ENCODE data around the gene GTF2H1. TPM values are rescaled to one million over a fixed set of nuclear protein-coding genes. Genes with fewer than 3 reads are reported as not detected.

Gene GTF2H1
- total RNA-seq, 4 donors from 2014 or later: 38.7 to 62.2 (median 53.4) TPM

DNA sequence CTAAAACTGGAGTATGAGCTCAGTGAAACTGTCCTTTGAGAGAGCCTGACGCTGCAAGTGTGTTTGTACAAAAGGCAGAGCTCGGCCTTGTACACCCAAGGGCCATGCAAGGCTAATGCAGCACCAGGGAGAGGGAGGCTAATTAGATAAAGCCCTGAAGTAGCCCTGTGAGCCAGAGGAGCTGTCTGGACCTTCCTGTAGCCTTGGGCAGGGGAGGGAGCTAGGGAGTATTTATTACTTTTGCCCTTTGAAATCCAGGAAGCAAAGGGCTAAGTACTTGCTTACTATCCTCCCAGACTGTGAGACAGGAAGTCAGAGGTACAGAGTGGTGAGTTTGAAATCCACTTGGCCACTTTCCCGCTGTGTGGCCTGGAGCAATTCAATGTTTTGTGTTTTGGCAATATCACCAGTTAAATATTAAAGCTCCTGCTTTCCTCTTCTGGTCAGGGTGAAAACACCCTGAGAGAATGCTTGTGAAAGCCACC, 61.8 kb downstream of the GTF2H1 start:
- peaks cover 0 to 34% (median 28%) of the 10 kb centered on the region in 4 donors for H3K4me1 ChIP-seq
- no peaks in the 10 kb centered on the region for H3K9me3 ChIP-seq
- TF ChIP-seq EP300 (IDR thresholded peaks at IDR 0.05) (peak in 1 of 2 donors; percentile 60), POLR2A (IDR thresholded peaks at IDR 0.05) (no peak)
- H3K4me3 ChIP-seq: no peak overlapping the region
- 23 to 24% methylated on average over 3 of the region's 3 CpGs for WGBS, 2 donors
- peak overlapping the region; percentile 83 to 98 (median 90) for H3K27ac ChIP-seq
- no peaks in the 10 kb centered on the region for H3K36me3 ChIP-seq
- no peaks in the 10 kb centered on the region for H3K27me3 ChIP-seq
- peak; percentile 49 to 80 for DNase-seq (ENCODE audit: low spot score in 2 of 2)

DNA sequence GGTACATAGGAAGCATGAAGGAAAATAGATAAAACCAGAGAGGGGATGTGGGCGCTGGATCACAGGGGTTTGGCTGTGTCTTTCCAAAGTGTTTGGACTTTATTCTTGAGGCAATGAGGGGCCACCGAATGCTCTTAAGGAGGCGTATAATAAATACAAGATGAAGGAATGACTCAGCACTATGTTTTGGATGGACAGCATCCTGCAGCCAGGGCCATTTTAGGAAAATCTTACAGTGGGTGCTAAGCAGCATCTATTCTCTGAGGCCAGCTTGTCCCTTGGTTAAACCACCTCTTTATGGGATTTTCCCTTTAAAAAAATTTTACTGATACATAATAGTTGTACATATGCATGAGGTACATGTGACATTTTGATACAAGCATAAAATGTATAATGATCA, 67.7 kb downstream of the GTF2H1 start:
- 88 to 95% methylated on average over 3 of the region's 3 CpGs for WGBS, 2 donors
- no peaks in the 10 kb centered on the region for H3K9me3 ChIP-seq
- H3K27ac ChIP-seq: no peak overlapping the region
- H3K36me3 ChIP-seq: no peaks in the 10 kb centered on the region
- TF ChIP-seq POLR2A (IDR thresholded peaks at IDR 0.05) (no peak), EP300 (IDR thresholded peaks at IDR 0.05) (no peak)
- TF ChIP-seq, protein P1, sequence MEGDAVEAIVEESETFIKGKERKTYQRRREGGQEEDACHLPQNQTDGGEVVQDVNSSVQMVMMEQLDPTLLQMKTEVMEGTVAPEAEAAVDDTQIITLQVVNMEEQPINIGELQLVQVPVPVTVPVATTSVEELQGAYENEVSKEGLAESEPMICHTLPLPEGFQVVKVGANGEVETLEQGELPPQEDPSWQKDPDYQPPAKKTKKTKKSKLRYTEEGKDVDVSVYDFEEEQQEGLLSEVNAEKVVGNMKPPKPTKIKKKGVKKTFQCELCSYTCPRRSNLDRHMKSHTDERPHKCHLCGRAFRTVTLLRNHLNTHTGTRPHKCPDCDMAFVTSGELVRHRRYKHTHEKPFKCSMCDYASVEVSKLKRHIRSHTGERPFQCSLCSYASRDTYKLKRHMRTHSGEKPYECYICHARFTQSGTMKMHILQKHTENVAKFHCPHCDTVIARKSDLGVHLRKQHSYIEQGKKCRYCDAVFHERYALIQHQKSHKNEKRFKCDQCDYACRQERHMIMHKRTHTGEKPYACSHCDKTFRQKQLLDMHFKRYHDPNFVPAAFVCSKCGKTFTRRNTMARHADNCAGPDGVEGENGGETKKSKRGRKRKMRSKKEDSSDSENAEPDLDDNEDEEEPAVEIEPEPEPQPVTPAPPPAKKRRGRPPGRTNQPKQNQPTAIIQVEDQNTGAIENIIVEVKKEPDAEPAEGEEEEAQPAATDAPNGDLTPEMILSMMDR (IDR thresholded peaks at IDR 0.05): no peak
- DNase-seq (ENCODE audit: low spot score in 2 of 2): no peak
- peaks cover 0 to 19% (median 11%) of the 10 kb centered on the region in 4 donors for H3K4me1 ChIP-seq
- no peaks in the 10 kb centered on the region for H3K27me3 ChIP-seq
- no peak overlapping the region for H3K4me3 ChIP-seq

DNA sequence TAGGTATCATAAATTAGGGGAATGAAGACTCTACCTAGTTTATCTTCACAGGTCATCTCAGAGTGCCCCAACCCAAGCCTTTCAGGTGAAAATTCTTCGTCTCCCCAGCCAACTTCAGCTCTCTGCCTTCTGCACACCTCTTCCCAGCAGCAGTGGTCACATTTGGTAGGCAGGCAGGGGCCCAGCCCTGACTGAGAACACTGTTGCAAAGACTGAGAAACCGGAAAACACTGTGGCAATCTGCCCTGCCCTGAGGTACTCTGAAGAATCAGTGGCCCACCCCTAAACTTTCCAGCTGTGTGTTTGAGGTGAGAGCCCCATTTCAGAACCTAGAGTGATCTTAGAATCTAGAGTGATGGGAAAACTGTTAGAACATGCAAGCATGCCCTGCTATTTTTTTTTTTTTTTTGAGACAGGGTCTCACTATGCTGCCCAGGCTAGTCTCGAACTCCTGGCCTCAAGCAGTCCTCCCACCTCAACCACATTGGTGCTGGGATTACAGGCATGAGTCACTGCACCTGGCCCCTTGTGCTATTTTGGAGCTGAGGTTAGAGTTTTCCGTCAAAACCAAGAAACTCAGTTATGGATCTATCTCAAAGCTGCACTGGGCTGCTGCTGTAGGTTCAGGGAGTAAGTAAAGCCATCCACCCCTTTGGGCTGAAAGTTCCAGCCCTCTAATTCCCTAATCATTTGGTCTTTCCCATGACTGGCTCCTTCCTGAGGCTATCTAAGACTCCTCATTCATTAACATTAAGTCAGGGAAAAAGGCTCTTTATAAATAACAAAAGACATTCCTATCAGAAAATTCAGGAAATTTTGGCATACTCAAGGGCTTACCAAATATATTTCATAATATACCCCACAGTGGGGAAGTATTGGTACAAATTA, 70.3 kb downstream of the GTF2H1 start:
- no peak overlapping the region for H3K4me3 ChIP-seq
- H3K27ac ChIP-seq: peak overlapping the region in 3 of 4 donors; percentile 84 to 99 (median 99)
- 89% methylated on average over 4 of the region's 4 CpGs for WGBS, 2 donors
- H3K27me3 ChIP-seq: no peaks in the 10 kb centered on the region
- no peak for DNase-seq (ENCODE audit: low spot score in 2 of 2)
- peaks cover 0 to 10% (median 0%) of the 10 kb centered on the region in 3 donors for H3K36me3 ChIP-seq
- no peak for TF ChIP-seq POLR2A (IDR thresholded peaks at IDR 0.05)
- TF ChIP-seq, protein P1 (IDR thresholded peaks at IDR 0.05): no peak
- TF ChIP-seq EP300 (IDR thresholded peaks at IDR 0.05): no peak
- peaks cover 0 to 28% (median 18%) of the 10 kb centered on the region in 4 donors for H3K4me1 ChIP-seq
- no peaks in the 10 kb centered on the region for H3K9me3 ChIP-seq

DNA sequence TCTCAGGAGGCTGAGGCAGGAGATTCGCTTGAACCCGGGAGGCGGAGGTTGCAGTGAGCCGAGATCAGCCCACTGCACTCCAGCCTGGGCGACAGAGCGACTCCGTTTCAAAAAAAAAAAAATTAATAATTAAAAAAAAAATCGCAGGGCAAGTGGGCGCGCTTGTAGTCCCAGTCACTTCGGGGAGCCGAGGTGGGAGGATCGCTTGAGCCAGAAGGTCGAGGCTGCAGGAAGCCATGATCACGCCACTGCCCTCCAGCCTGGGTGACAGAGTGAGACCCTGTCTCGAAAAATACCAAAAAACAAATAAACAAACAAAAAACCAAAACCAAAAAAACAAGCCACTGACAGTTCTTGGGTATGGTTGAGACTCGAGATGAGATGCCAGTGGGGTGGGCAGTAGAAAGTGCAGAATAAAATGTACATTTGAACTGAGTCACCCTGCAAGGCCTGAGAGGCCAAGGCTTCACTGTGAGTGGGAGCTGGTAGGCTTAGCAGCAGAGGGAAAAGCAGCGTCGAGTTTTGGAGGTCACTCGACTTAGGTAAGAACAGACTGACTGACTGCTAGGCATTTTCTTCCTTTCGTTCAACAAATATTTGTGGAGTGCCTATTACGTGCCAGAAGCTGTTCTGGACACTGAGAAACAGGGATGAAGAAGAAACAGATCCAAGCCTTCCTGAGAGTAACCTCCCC, 71.4 kb downstream of the GTF2H1 start:
- Histone ChIP-seq H3K9me3 (no peaks in the 10 kb centered on the region), H3K36me3 (peaks cover 0 to 19% (median 0%) of the 10 kb centered on the region in 3 donors), H3K27me3 (no peaks in the 10 kb centered on the region), H3K27ac (peak overlapping the region; percentile 84 to 99 (median 94)), H3K4me3 (peak overlapping the region; percentile 85 to 97 (median 94)), H3K4me1 (peaks cover 0 to 35% (median 18%) of the 10 kb centered on the region in 4 donors)
- 74 to 75% methylated on average over 22 of the region's 22 CpGs for WGBS, 2 donors
- TF ChIP-seq, protein P1 (IDR thresholded peaks at IDR 0.05): no peak
- TF ChIP-seq POLR2A (IDR thresholded peaks at IDR 0.05) (no peak), EP300 (IDR thresholded peaks at IDR 0.05) (no peak)
- DNase-seq (ENCODE audit: low spot score in 2 of 2): peak in 1 of 2 donors; percentile 18

DNA sequence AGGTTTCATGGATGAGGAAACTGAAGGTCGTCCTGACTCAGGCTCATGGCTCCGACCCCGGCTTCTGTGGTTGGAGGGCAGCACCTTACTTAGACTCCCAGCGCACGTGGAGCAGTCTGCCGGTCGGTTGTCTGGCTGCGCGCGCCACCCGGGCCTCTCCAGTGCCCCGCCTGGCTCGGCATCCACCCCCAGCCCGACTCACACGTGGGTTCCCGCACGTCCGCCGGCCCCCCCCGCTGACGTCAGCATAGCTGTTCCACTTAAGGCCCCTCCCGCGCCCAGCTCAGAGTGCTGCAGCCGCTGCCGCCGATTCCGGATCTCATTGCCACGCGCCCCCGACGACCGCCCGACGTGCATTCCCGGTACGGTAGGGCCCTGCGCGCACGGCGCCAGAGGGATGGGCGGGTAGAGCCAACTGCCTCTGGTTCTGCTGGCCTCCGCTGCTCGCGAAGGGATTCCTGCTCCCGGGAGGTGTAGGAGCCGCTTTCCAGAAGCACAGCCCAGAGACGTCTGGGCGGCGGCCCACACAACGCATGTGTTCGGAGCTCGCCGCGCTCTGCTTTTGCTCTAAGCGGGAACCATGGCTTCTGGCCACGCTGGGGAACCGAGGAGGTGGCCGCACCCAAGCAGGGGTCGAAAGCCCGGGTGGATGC, 72.0 kb downstream of the GTF2H1 start, which contains the start of gene LDHA:
Gene LDHA (plus strand): TSS at position 289 of the 653 bp plus-strand sequence. CDS start 2,280 bp downstream, outside the sequence.
- Histone ChIP-seq H3K4me3 (peak within 1 kb of the TSS; percentile 85 to 97 (median 94)), H3K9me3 (no peaks in the 10 kb centered on the region), H3K27ac (peak within 1 kb of the TSS; percentile 84 to 99 (median 94)), H3K4me1 (peaks cover 0 to 41% (median 18%) of the 10 kb centered on the region in 4 donors), H3K36me3 (peaks cover 4 to 25% (median 6%) of the 10 kb centered on the region in 3 donors), H3K27me3 (no peaks in the 10 kb centered on the region)
- peak; percentile 98 for DNase-seq (ENCODE audit: low spot score in 2 of 2)
- TF ChIP-seq, protein P1 (IDR thresholded peaks at IDR 0.05): peak in 2 of 5 experiments; percentile 15 to 31
- peak; percentile 95 to 100 for TF ChIP-seq EP300 (IDR thresholded peaks at IDR 0.05)
- peak; percentile 98 to 100 for TF ChIP-seq POLR2A (IDR thresholded peaks at IDR 0.05)
- 0 to 2% methylated on average over 23 to 35 of the region's 60 CpGs for WGBS, 2 donors
